HG03060 (cell line): ENCODE data around the gene PDCD4.

ENCODE experiments used
- ATAC-seq: cut with Tn5 transposase; IDR thresholded peaks from one replicate; pipeline ENCODE4 v1.9.1; 2021; ENCODE audit warnings: low read depth, moderate number of reproducible peaks; ENCODE audit not compliant: unreplicated experiment

The PDCD4 gene

DNA sequence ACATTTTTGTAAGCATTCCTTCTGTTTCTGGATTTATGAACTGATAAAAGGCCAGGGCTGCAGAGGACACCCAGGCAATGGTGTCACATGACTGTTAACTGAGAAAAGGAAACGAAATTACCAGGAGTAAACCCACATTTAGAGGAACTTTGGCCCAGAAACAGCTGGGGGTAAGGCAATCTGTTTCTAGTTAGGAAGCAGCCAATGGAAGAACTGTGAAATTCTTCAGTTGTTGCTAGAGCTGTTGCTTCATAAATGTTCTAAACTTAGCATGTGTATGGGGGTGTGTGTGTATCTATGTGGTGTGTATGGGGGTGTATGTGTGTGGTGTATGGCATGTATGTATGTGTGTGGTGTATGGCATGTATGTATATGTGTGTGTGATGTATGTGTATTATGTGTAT, 11.8 kb upstream of the PDCD4 start:
- ATAC-seq, result no peak

DNA sequence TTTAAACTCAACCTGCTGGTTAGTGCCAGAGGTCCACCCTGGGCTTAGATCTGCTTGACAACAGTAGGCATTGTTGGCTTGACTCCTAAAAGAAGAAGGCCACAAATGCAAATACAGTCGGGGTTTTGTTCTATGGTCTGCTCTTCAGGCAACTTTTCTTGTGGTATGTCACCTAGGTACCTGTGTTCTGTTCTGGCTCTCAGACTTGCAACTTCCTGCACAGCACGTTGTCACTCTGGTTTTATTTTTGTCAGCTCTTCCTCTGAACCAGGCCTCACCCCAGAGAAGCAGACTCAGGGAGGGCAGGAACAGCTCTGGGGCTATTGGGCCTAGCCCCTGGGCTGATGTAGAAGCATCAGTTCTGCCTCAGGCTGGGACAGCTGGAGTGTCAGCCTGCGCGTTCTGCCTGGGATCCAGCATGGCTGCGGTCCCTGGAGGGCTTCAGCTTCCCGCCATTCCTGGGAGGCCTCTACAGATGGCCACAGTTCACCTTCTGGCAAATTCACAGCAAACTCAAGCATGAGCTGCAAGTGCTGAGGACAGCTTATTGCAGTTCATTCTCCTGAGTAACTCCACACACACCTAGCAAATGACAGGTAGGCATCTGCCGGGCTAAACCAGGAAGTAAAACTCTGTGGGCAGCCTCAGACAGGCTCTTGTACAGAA, 11.0 kb upstream of the PDCD4 start:
- no peak for ATAC-seq

DNA sequence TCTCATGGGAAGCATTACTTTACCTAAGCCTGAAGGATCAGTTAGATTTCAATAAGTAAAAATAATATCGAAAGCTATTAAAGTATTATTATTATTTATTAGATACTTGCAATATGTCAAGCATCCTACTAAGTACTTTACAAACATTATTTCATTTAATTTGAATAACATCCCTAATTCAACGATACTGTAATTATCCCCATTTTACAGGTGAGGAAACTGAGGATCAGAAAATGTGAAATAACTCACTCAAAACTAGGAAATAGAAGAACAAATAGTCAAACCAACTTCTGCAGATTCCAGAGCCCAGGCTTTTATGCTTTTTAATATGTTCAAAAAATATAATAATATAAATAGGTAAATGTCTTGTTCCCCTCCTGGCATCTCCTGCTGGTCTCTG, 10.3 kb upstream of the PDCD4 start:
- no peak for ATAC-seq

DNA sequence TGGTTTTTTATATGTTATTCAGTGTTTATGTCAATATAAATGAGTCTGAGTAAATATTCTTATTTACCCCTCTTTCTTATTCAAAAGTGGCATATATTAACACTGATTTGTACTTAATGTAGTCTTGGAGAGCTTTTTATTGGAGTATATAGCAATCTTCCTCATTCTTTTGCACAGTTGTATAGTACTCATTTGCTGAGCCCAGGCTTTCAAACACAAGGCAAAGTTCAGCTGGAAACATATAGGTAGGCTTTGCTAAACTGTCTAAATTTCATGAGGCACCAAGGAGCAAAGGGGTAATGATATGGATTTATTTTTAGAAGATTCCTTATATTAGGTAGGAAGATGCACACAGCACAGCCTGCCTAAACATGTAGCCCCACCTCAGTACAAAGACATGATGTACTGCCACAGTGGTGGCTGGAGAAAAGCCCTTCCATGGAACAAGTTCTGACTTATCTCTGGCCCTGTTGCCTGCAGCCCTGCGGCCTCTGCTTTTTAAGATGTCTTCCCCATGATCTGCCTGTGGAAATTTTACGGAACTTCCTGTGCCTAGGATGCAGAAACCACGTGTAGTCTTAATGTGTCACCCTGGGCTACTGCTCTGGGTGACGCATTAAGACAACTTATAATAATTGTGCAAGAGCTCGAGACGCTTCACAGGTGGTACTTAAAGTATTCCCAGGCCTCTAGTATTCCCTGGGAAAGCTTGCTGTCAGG, 9.6 kb upstream of the PDCD4 start:
- no peak for ATAC-seq

DNA sequence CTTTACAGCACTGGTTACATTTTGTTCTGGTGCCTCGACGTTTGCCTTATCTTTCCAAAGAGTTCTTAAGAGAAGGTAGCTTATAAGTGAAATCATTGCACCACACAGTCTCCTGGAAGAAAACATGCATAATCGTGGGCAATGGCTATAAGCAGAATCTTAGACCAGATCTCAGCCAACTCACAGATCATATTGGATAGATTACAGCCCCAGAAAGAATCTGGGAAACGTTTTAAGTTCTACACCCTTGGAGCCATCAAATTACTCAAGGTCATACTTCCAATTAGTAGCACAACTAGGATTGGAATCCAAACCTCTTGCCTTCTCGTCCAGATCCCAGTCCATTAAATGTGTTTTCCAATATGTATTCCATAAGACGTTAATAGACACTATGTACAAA, 8.8 kb upstream of the PDCD4 start:
- ATAC-seq, result no peak

DNA sequence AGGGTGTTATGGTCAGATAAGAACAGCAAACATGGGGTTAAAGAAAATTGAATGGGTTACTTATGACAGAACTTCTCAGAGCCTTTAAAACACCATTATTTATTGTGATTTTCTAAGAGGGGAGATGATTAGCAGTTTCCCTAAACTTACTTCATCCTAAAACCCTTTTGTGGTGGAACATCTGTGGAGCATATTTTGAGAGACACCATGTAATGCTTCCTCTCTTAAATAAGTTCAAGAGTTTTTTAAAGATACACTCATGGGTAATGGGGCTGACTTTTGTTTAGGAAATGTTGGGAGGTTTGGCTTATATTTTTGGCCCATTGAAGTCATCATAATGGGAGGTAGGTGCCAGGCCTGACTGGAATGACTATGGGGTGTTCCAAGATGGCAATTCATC, 8.4 kb upstream of the PDCD4 start:
- ATAC-seq, result no peak

DNA sequence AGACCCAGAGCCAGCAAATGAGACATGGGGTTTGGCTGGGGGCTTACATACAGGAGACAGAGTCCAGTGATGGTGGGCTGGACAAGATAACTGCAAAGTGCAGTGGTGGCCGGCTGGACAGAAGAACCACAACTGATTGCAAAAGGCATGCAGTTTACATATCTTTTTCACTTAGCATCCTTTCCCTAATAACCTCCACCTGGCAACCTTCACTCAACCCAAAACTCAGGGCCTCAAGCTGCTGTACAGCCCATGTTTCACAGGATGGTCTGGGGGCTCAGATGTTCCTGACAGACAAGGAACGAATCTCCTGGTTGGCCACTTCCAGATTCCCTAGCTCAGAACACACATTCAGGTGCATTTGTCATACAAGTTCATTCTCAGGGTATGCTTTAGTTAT, 7.8 kb upstream of the PDCD4 start:
- ATAC-seq, result no peak

DNA sequence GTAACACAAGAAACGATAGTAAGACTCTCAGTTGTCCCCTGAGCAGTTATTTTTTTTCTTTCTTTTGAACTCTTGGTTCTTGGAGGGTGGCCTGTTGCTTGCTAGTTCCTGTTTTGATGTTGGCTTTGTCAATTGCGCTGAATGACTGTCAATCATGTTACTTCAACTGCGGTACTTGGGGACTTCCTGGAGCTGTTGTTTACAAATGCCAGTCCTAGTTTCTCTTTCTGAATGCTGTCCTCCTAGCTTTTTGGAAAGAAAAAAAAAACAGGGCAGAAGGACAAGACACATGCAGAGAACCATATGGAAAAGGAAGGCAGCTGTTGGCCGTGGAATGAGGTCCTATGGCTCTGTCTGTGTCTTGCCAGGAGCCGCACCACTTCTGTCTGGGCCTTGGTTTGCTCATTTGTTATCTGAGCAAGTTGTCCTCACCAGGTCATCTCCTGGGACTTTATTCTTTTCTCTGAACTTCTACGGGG, 7.0 kb upstream of the PDCD4 start:
- ATAC-seq, result peak; percentile 45

DNA sequence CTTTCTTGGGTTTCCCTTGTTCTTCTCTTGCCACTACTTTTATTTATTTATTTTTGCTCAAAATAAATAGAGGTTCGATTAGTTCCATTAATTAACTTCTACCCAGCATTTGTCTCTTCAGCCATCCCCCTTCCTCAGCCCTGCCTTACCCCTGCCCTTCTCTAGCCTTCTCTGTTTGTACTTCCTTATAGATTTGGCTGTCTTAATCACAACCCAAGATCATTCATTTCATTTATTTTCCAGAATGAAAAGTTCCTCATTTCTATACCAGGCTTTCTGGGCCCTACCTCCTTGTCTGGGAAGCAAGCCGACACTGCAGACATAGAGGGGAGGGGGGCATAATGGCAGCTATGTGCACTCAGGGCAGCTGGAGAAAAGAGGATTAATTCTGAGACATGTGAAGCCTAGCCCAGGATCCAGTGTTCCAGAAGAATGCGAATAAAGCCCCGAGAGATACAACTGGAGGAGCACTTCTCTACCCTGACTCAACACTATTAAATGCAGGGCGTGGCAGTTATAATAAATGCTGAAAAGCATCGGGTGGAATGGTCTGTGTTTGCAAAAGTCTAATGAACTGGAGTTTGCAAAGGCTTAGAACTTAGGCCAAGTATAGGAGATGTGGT, 6.4 kb upstream of the PDCD4 start:
- no peak for ATAC-seq

DNA sequence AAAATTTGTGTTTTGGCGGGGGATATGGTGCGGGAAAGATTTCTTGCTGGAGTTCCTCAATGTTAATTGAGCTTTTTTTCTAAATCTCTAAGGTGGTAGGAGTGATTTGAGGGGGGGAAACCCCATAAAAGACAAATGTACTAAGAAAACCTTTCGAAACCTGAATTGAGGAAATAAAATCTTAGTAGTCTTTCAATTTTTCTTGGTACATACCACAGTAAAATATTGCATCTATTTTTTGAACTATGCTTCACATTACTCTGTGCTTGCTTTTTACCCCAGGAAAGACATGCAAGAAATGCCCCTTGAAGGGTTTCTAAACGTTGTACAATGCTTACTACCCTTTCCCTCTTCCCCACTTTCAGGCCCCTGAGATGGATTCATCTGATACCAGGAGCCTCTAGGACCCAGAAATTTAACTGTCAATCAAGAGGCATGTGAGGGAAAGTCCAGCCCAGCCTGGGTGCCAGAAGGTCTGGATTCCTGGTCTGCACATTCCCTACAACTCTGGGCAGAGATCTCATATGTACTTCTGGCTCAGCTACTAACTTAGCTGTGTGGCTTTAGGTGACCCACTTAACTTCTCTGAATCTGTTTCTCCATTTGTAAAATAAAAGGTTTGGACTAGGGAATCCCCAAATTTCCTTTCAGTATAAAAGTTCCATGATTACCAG, 5.8 kb upstream of the PDCD4 start:
- ATAC-seq, result peak; percentile 22

DNA sequence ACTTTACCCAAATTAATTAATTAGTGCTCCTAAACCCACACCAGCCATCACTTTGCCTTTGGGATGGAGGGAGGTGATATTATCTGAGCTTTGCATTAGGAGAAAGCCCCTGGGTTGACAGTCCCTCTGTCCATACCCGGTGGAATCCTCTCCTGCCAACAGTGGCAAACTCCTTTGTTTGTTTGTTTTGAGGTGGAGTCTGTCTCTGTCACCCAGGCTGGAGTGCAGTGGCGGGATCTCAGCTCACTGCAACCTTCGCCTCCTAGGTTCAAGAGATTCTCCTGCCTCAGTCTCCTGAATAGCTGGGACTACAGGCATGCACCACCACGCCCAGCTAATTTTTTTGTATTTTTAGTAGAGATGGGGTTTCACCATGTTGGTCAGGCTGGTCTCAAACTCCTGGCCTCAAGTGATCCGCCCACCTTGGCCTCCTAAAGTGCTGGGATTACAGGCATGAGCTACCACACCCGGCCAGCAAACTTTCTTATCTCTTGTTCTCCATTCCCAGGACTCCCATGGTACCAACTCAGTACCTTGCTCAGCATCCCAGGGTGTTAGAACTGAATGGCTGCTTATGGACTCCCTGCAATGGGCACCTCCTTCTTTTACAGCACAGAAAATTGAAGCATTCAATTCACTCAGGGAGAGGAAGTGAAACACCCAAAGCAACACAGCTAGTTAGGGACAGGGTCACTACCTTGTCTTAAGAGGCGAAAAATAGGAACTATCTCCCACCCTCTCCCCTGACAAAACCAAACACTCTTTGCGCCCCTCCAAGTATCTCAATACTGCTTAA, 4.5 kb upstream of the PDCD4 start:
- peak; percentile 23 for ATAC-seq

DNA sequence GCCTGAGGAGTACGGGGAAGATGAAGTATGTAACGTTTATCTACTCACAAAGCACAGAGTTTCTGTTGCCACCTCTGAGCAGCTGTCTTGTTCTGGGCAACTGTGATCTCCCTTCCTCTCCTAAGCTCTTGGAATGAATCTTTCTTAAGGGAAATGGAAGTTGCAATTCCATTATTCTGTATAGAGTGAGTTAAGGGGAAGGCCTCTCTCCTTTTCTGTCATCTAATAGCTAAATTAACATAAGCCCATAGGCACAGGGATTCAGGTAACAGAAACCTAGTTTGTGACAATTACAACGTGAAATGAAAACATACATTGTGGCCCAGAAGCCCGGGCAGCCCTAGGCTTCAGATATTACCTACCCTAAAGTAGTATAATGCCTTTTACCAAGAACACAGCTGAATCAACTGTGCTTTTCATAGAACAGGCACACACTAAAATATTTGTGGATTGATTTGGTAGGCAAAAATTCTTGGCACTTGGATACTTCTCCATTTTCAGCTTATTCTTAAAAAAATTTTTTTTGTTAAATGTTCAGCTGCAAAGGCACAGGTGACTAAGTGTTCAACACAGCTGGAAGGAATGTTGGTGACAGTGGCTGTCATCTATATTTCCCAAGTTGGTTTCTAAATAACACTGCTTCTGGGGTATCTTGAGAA, 3.8 kb upstream of the PDCD4 start:
- no peak for ATAC-seq

DNA sequence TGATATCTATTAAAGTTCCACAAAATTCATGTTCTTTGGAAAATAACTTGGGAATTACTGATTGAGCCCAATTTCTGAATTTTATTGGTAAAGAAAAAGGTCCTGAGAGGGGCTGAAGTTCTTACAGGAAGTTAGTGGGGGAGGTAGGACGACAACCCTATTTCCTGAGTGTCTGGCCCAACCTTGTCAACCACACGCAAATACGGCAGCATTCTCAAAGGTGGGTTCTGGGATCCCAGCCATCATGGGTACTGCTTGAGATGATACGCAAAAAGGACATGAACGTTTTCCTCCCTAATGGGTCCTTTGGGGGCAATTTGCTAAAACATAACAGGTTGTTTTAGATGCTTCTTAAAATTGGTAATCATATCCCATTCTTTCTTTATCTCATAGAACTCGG, 2.7 kb upstream of the PDCD4 start:
- ATAC-seq, result no peak

DNA sequence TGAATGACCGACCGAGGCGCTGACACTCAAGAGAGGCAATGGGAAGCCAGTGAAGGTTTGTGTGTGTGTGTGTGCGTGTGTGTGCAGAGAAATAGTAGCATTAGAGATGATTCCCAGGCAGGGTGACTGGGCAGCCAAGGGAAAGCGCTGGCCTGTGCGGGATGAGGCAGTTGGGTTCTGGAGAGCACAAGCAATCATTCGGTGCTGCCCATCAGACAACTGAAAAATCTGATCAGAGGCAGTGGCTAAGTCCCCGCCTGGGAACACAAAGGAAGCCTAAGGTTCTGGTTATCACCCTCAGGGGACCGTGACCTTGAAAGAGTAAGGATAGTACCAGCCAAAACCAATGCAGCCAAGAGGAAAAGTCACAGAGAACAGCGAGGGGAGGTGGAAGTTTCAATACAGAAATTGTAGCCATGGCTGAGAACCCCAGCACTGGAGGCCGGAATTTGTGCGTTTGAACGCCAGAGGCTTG, 868 bp upstream of the PDCD4 start:
- no peak for ATAC-seq

DNA sequence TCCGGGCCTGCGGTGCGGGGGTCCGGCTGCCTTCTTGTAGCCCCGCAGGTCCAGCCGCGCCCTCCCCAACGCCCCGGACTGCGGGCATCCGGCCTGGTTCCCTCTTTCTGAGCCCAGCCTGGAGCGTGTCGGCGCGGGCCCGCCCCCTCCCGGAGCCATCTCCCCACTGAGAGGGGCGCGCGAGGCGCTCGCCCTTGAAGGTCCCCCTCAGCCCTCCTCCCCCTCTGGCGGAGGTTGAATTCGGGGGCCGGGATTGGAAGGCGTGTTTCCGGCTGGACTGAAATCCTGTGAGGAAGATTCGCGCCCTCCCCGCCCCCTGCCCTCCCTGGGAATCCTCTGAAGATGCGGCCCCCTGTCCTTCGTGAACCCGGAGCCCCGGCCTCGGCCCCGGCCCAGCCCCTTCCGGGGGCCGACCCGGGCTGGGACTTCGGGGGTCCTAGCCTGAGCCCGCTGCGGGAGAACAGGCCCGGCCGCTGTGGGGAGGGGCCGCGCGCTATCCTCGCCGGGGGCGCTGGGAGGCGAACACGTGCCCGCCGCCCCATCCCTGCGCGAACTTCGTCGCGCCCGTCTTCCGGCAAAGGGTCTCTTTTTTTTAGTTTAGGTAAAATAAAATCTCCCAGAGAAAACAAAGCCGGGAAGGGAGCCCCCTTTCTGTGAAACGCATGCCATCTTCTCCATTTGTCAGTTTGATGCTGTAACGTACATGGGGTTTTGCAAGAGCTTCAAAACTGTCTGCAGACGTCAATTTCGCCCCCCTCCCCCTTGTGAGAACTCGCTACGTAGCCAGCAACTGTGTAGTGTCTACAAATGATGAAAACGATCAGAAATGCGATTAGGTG, 636 bp downstream of the PDCD4 start:
- ATAC-seq, result peak; percentile 3

DNA sequence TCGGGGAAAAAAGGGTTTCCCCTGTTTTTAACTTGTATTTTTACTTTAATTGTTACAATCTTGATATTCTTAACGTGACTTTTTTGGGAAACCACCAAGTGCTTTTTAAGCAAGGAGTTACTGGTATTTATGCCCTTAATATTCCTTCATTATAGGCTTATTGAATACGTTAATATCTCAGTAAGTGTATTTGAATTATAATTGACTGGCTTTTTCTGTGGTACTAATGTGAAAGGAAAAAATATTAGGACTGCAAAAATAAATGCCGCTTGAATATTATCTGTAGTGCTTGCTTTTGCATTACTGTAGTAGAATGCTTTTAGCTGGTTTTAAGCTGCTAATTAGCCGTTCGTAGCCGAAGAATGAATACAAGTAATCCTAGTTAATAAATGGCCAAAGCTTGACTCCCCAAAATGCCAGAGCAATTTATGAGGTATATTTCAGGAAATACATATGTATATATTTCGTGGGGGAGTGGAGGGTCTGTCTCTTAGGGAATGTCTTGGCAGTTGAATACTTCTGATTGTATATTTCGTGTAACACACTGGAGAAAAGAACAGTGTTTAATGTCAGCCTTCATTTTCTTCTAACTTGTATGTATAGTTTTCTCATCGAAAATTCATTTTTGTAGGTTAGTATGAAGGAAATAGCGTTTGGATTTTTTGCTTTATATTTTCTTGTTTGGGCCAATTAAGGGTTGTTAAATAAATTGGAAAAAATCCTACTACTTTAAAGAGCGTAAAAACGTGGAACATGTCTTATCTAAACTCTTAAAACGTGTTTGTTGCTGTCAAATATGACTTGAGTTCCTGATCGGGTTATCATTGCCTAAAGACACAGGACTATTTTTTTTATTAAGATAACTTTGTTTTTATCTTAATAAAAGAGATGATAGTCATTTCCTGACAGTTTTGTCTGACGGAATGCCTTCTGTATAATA, 1.5 kb downstream of the PDCD4 start:
- ATAC-seq, result no peak

DNA sequence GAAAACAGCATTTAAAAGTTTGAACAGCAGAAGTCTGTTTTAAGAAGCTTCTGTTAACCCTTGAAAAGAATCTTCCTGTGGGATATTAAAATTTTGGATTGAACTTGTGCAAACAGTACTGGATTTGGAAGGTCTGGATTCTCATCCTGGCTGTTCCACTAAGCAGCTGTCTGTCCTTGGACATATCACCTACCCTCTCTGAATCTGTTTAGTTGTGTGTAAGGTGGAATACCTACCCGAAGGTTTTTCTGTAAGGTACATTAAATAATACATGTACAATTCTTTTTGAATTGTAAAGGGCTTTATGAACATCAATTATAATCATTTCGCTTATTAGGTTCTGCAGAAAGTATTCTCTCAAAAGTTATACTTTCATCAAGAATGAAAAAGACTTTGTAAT, 2.2 kb downstream of the PDCD4 start:
- no peak for ATAC-seq

DNA sequence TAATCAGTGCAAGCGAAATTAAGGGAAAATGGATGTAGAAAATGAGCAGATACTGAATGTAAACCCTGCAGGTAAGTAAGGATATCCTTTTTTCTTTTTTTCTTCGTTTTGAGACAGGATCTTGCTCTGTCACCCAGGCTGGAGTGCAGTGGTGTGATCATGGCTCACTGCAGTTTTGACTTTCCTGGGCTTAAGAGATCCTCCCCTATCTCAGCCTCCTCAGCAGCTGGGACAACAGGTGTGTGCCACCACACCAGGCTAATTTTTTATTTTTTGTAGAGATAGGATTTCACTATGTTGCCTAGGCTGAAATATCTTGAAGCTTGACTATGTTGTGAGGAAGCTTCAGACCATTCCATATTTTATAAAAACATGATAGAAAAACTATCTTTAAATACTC, 4.3 kb downstream of the PDCD4 start:
- ATAC-seq, result no peak
